HEK293 (cell line): Measurements from ENCODE around the gene PAK6.

Source experiments
- CTCF ChIA-PET: fragments of 350-600 bp; formaldehyde crosslinking; extraction: SDS; loops from one replicate; lab custom pipeline; 2021; ENCODE audit warnings: antibody characterized with exemption; lab: Yijun Ruan, JAX
- POLR2A ChIA-PET: fragments of 300-600 bp; formaldehyde crosslinking; extraction: SDS; loops from one replicate; lab custom pipeline; 2020; ENCODE audit warnings: antibody characterized with exemption, inconsistent platforms; lab: Yijun Ruan, JAX
- H3K27ac ChIP-seq: fragments of 200-500 bp; sonication (Bioruptor generic); 2 replicates; pipeline ENCODE4 v1.5.1; 2014; ENCODE audit warnings: low read depth, low read length, control low read depth, inconsistent platforms; ENCODE audit errors: extremely low read depth
- H3K36me3 ChIP-seq, 2 experiments: fragments of 200-500 bp in 1 of 2; sonication (Bioruptor generic) in 1 of 2; 1 replicate in 1 of 2; 2 replicates in 1 of 2; pipeline ENCODE4 v1.5.1; 2014 to 2017; ENCODE audit warnings: inconsistent platforms in 2 of 2, low read length in 2 of 2; ENCODE audit not compliant: control insufficient read depth in 2 of 2, insufficient read depth in 1 of 2
- H3K4me1 ChIP-seq: fragments of 200-500 bp; sonication (Bioruptor generic); 2 replicates; pipeline ENCODE4 v1.5.1; 2014; ENCODE audit warnings: mild to moderate bottlenecking, low read length, inconsistent platforms; ENCODE audit not compliant: control insufficient read depth, insufficient read depth
- H3K4me3 ChIP-seq: 2 replicates; pipeline ENCODE4 v1.5.1; 2011; ENCODE audit warnings: low read depth, mild to moderate bottlenecking, control low read depth, low read length, moderate library complexity
- H3K9me3 ChIP-seq: fragments of 200-500 bp; sonication (Bioruptor generic); 2 replicates; pipeline ENCODE4 v1.5.1; 2014; ENCODE audit warnings: low read depth, low read length, inconsistent platforms; ENCODE audit not compliant: control insufficient read depth, insufficient read depth
- GFI1B ChIP-seq: fragments of 450-650 bp; formaldehyde crosslinking; IDR thresholded peaks from 2 replicates; pipeline ENCODE4 v1.5.1; 2016; ENCODE audit warnings: missing biosample characterization, missing genetic modification characterization
- GLIS1 ChIP-seq: fragments of 450-650 bp; formaldehyde crosslinking; IDR thresholded peaks from 2 replicates; pipeline ENCODE4 v1.5.1; 2016; ENCODE audit warnings: missing biosample characterization, missing genetic modification characterization
- GLIS2 ChIP-seq: fragments of 450-650 bp; formaldehyde crosslinking; IDR thresholded peaks from 2 replicates; pipeline ENCODE4 v1.5.1; 2016; ENCODE audit warnings: missing biosample characterization, missing genetic modification characterization
- MYNN ChIP-seq: fragments of 450-650 bp; formaldehyde crosslinking; IDR thresholded peaks from 2 replicates; pipeline ENCODE4 v1.5.1; 2016; ENCODE audit warnings: missing biosample characterization, missing genetic modification characterization, borderline replicate concordance
- ZNF155 ChIP-seq: fragments of 450-650 bp; formaldehyde crosslinking; IDR thresholded peaks from 2 replicates; pipeline ENCODE4 v1.5.1; 2016; ENCODE audit warnings: missing biosample characterization, missing genetic modification characterization
- ZNF211 ChIP-seq: fragments of 450-650 bp; formaldehyde crosslinking; IDR thresholded peaks from 2 replicates; pipeline ENCODE4 v1.5.1; 2016; ENCODE audit warnings: low read depth, missing biosample characterization, missing genetic modification characterization
- ZNF354C ChIP-seq: fragments of 450-650 bp; formaldehyde crosslinking; IDR thresholded peaks from 2 replicates; pipeline ENCODE4 v1.5.1; 2016; ENCODE audit warnings: missing biosample characterization, missing genetic modification characterization, low read depth, borderline replicate concordance
- ZNF48 ChIP-seq: fragments of 450-650 bp; formaldehyde crosslinking; IDR thresholded peaks from 2 replicates; pipeline ENCODE4 v1.5.1; 2016; ENCODE audit warnings: missing biosample characterization, missing genetic modification characterization
- ZNF529 ChIP-seq: fragments of 450-650 bp; formaldehyde crosslinking; IDR thresholded peaks from 2 replicates; pipeline ENCODE4 v1.5.1; 2017; ENCODE audit warnings: missing genetic modification characterization, missing biosample characterization; ENCODE audit not compliant: insufficient replicate concordance
- ZNF558 ChIP-seq: fragments of 450-650 bp; formaldehyde crosslinking; IDR thresholded peaks from 2 replicates; pipeline ENCODE4 v1.5.1; 2016; ENCODE audit warnings: missing biosample characterization, missing genetic modification characterization
- ZNF629 ChIP-seq: fragments of 450-650 bp; formaldehyde crosslinking; IDR thresholded peaks from 2 replicates; pipeline ENCODE4 v1.5.1; 2017; ENCODE audit warnings: missing biosample characterization, missing genetic modification characterization
- ZNF677 ChIP-seq: fragments of 450-650 bp; IDR thresholded peaks from 2 replicates; pipeline ENCODE4 v1.5.0; 2018; ENCODE audit warnings: missing biosample characterization, mild to moderate bottlenecking, missing genetic modification characterization, moderate library complexity
- ZSCAN16 ChIP-seq: fragments of 450-650 bp; formaldehyde crosslinking; IDR thresholded peaks from 2 replicates; pipeline ENCODE4 v1.5.1; 2016; ENCODE audit warnings: missing biosample characterization, missing genetic modification characterization
- TF ChIP-seq, protein P1 (sequence below): fragments of 450-650 bp; formaldehyde crosslinking; IDR thresholded peaks from 2 replicates; pipeline ENCODE4; 2016; ENCODE audit warnings: missing biosample characterization, missing genetic modification characterization
- TF ChIP-seq, protein P2 (sequence below): fragments of 450-650 bp; formaldehyde crosslinking; IDR thresholded peaks from 2 replicates; pipeline ENCODE4 v1.5.1; 2016; ENCODE audit warnings: missing biosample characterization, missing genetic modification characterization
- TF ChIP-seq, protein P3 (sequence below): fragments of 450-650 bp; formaldehyde crosslinking; IDR thresholded peaks from 2 replicates; pipeline ENCODE4 v1.5.1; 2016; ENCODE audit warnings: missing biosample characterization, missing genetic modification characterization
- TF ChIP-seq, protein P4 (sequence below): fragments of 450-650 bp; formaldehyde crosslinking; IDR thresholded peaks from 2 replicates; pipeline ENCODE4 v1.5.1; 2016; ENCODE audit warnings: missing biosample characterization, missing genetic modification characterization

PAK6 gene

DNA sequence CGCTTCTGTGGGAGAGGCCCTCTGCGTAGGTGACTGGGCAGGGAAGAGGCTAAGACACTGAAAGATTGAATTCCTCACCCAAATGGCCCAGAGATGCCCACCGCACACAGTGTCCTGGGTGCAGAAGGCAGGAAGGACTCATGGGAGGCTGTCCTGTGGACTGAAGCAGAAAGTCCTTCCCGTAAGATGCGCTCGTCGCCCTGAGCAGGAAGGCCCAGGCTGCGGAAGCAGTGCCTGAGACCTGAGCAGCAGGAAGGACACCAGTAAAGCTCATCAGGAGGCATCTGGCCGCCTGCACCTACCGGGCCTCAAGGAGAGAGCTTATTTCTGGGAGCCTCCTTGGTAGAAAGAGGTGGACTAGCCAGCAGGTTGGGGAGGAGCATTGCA lies 3.3 kb downstream of the PAK6 start:
- Histone ChIP-seq H3K4me1 (peaks cover 5% of the 10 kb centered on the region; the same call in 1 of the 2 replicates), H3K9me3 (no peaks in the 10 kb centered on the region), H3K27ac (no peak overlapping the region), H3K4me3 (no peak overlapping the region), H3K36me3 (no peaks in the 10 kb centered on the region)
- POLR2A ChIA-PET = no interaction called here
- no peak for TF ChIP-seq GLIS1 (tag by site-specific recombination)
- TF ChIP-seq, protein P1, sequence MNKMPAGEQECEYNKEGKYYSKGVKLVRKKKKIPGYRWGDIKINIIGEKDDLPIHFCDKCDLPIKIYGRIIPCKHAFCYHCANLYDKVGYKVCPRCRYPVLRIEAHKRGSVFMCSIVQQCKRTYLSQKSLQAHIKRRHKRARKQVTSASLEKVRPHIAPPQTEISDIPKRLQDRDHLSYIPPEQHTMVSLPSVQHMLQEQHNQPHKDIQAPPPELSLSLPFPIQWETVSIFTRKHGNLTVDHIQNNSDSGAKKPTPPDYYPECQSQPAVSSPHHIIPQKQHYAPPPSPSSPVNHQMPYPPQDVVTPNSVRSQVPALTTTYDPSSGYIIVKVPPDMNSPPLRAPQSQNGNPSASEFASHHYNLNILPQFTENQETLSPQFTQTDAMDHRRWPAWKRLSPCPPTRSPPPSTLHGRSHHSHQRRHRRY (tag by site-specific recombination) = no peak
- CTCF ChIA-PET = interaction anchor here (2.5 to 10.3 kb wide), 2 partner anchors 25 to 32 kb away, joined by 7 to 68 read pairs; no protein-coding TSS in a partner anchor

DNA sequence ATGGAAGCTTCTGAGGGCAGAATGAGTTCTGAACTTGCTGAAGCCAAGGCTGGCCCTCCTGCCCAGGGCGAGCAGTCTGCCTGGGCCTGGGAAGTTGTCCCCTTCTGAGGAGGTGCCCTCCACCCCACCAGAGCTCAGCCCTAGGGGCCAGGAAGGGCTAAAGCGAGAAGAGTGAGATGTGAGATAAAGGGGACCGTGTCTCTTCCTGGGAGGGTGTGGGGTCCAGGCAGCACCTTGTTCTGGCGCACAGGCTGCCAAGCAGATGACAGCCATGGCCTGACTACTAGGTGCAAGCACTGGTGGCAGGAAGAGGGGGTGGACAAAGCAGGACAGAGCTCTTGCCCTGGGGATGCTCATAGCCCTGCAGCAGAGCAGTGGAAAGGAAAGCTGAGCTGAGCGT lies 3.7 kb downstream of the PAK6 start:
- no peaks in the 10 kb centered on the region for H3K9me3 ChIP-seq
- peaks cover 5% of the 10 kb centered on the region; the same call in 1 of the 2 replicates for H3K4me1 ChIP-seq
- no peaks in the 10 kb centered on the region for H3K36me3 ChIP-seq
- TF ChIP-seq ZNF677 (tag by site-specific recombination) (no peak), ZNF629 (tag by site-specific recombination) (no peak), GFI1B (tag by site-specific recombination) (no peak), ZNF155 (tag by site-specific recombination) (no peak), ZNF558 (tag by site-specific recombination) (no peak), ZNF211 (tag by site-specific recombination) (no peak), ZSCAN16 (tag by site-specific recombination) (no peak), GLIS2 (tag by site-specific recombination) (no peak), ZNF529 (no peak), ZNF354C (tag by site-specific recombination) (no peak), MYNN (no peak), ZNF48 (tag by site-specific recombination) (no peak)
- TF ChIP-seq, protein P2, sequence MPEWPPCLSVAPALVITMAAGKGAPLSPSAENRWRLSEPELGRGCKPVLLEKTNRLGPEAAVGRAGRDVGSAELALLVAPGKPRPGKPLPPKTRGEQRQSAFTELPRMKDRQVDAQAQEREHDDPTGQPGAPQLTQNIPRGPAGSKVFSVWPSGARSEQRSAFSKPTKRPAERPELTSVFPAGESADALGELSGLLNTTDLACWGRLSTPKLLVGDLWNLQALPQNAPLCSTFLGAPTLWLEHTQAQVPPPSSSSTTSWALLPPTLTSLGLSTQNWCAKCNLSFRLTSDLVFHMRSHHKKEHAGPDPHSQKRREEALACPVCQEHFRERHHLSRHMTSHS (tag by site-specific recombination) = no peak
- TF ChIP-seq, protein P3, sequence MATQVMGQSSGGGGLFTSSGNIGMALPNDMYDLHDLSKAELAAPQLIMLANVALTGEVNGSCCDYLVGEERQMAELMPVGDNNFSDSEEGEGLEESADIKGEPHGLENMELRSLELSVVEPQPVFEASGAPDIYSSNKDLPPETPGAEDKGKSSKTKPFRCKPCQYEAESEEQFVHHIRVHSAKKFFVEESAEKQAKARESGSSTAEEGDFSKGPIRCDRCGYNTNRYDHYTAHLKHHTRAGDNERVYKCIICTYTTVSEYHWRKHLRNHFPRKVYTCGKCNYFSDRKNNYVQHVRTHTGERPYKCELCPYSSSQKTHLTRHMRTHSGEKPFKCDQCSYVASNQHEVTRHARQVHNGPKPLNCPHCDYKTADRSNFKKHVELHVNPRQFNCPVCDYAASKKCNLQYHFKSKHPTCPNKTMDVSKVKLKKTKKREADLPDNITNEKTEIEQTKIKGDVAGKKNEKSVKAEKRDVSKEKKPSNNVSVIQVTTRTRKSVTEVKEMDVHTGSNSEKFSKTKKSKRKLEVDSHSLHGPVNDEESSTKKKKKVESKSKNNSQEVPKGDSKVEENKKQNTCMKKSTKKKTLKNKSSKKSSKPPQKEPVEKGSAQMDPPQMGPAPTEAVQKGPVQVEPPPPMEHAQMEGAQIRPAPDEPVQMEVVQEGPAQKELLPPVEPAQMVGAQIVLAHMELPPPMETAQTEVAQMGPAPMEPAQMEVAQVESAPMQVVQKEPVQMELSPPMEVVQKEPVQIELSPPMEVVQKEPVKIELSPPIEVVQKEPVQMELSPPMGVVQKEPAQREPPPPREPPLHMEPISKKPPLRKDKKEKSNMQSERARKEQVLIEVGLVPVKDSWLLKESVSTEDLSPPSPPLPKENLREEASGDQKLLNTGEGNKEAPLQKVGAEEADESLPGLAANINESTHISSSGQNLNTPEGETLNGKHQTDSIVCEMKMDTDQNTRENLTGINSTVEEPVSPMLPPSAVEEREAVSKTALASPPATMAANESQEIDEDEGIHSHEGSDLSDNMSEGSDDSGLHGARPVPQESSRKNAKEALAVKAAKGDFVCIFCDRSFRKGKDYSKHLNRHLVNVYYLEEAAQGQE = no peak
- TF ChIP-seq, protein P4, sequence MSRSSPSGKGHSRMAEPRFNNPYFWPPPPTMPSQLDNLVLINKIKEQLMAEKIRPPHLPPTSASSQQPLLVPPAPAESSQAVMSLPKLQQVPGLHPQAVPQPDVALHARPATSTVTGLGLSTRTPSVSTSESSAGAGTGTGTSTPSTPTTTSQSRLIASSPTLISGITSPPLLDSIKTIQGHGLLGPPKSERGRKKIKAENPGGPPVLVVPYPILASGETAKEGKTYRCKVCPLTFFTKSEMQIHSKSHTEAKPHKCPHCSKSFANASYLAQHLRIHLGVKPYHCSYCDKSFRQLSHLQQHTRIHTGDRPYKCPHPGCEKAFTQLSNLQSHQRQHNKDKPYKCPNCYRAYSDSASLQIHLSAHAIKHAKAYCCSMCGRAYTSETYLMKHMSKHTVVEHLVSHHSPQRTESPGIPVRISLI (tag by site-specific recombination) = no peak
- ChIA-PET POLR2A (no interaction called here), CTCF (interaction anchor here (2.5 to 10.3 kb wide), 2 partner anchors 25 to 31 kb away, joined by 7 to 68 read pairs; no protein-coding TSS in a partner anchor)
- H3K27ac ChIP-seq = no peak overlapping the region
- no peak overlapping the region for H3K4me3 ChIP-seq
